Putamen (tissue), 1 donor: ENCODE results near the gene TMEM14A.

ENCODE experiments used
- DNase-seq: peaks from one replicate; pipeline ENCODE4 v3.0.0-alpha.2; 2016; ENCODE audit warnings: low spot score

TMEM14A gene

DNA sequence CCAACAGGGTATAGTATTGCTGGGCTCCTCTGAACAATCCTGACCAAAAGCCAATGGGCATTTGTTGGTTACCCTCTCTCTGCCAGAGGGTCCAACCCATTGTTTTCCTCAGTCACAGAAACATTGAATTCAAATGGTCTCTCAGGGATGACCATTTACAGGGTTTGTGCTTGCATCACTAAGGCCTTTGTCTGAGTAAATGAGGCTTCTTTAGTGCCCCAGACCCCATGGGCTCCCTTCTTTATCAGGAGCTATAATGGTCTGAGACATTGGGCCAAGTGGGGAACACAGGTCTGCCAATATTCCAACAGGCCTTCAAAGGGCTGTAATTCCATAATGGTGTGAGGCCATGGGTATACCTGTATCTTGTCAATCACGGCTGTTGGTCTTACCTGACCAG is 65.2 kb downstream of the TMEM14A start:
- no peak for DNase-seq
